Fibroblast of the conjunctiva (primary cell): ENCODE data around the gene CASKIN2.
"Not testable (repeated sequence)": the region's sequence is repeated elsewhere in the genome, so short reads cannot be mapped to it uniquely, and the experiment has no call there.

Experiments
- DNase-seq: peaks from one replicate; pipeline ENCODE4 v3.0.0-alpha.2; 2010; ENCODE audit warnings: low read depth

CASKIN2 gene

DNA sequence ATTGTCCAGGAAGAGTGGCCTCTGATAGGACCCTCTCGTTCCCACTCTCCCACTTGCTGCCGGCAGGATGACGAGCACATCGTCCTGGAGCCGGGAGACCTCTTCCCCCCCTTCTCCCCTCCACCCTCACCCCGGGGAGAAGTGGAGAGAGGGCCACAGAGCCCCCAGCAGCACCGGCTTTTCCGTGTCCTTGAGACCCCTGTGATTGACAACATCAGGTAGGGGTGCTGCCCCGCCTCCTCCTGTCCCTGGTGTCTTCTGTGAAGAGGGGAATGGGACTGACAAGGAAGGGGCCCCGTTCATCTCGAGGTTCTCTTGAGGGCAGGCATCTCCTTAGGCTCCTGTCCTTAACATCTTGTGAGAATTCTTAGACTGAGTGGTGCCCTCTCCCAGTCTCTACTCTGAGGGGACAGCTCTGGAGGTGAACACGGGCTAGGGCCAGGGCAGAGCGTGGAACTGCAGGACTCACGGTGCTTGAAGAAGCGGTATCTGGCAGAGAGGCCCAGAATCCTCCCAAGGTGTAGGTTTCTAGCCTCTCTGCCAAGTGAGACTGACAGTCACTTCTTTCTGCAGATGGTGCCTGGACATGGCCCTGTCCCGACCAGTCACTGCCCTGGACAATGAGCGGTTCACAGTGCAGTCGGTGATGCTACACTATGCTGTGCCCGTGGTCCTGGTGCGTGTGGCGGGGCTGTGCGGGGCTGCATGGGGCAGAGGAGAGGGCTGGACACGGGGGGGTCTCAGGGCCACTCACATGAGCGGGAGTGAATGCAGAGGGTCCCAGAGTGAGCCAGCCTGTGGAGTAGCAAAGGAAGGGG is 26.4 kb downstream of the CASKIN2 start:
- DNase-seq = no peak

DNA sequence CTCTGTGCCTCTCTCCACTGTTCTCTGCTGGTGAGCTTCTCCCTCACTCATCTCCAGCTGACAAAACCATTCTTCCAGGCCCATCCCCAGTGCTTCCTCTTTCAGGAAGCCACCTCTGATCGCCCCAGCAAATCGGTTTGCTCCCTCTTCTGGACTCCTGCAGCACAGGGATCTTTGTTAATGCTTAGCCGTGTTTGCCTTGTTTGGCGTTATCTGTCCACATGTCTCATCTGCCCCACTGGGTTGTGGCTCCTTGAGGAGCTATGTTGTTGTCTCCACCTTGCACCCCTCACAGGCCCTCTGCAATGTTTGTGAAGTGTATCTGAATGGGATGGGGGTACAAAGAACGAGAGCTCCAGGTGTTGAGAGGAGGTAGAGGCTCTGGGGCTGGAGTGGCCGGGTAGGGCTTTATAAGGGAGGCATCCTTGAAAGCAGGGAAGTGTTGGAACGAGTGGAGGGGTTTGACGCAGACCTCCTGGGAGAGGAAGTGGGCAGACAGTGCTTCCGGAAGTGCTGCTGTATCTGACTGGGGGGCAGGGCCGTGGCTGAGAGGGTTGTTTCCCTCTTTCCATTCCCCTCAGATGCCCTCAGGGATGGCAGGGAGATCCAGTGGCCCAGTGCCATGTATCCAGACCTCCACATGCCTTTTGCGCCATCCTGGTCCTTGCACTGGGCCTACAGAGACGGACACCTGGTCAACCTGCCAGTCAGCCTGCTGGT is 27.8 kb downstream of the CASKIN2 start:
- DNase-seq = no peak

DNA sequence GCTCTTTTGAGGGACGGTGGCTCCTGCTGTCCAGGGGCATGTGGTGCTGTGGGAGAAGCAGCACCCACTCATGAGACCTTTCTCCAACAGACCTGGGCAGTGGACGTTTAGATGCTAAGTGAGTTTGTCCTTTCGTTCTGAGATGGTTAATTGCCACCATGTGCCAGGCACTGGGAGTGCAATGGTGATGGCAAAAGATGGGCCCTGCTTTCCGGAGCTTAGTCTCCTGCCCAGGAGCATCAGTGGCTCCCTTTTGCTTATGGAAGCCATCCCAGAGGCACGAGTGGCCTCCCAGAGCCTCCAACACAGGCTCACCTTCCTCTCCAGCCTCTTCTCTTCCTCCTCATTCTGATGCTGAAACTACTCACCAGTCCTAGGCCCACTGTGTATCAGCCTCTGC is 28.4 kb downstream of the CASKIN2 start:
- DNase-seq = no peak

DNA sequence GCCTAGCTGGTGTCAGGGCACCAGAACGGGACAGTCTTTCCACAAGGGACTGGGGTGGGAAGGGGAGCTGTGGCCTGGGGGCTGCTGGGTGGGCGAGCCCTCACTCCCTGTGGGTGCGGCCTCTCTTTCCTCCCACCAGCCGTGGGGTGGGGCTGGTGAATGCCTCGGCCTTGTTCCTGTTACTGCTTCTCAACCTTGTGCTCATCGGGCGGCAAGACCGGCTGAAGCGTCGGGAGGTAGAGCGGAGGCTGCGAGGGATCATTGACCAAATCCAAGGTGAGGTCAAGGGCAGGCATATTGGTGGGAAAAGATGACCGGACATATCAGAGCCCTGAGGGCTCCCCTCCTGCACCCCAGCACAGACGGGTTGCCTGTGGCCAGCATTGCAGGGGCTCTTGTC is 29.2 kb downstream of the CASKIN2 start:
- no peak for DNase-seq

DNA sequence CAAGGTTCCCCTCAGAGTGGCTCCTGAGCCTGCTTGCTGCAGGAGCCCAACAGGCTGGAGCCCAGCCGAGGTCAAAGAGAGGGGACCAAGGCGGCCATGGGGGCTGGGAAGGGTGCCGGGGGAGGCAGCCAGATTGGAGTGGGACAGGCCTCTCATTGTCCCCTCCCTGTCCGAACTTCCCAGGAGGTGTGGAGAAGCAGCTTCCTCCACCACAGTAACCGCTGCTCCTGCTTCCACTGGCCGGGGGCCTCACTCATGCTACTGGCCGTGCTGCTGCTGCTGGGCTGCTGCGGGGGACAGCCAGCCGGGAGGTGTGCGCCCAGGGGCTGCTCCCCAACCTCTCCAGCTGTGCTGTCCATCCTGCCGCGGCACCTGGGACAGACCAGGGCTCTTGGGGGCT is 29.6 kb downstream of the CASKIN2 start:
- DNase-seq = no peak

DNA sequence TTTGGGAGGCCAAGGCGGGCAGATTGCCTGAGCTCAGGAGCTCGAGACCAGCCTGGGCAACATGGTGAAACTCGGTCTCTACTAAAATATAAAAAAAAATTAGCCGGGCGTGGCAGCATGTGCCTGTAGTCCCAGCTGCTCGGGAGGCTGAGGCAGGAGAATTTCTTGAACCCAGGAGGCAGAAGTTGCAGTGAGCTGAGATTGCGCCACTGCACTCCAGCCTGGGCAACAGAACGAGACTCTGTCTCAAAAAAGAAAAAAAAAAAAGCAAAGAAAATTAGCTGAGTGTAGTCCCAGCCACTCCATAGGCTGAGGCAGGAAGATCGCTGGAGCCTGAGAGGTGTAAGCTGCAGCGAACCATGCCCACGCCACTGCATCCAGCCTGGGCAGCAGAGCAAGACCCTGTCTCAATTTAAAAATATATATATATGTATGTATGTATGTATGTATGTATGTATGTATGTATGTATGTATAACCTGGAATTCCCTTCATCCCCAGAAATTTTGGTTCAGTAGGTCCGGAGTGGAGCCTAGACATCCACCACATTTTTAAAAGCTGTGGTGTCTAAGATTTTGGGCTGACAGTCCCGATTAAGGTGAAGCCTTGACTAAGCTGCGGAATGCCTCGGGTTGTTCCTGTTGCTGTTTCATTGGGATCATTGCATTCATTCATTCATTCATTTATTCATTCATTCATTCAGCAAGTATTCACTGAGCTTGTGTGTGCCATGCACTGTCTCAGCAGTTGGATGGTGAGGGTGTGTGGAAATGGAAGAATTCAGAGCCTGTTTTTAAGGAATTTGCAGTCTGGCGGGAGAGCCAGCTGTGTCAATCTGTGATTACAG is 33.0 kb downstream of the CASKIN2 start:
- DNase-seq = no peak

DNA sequence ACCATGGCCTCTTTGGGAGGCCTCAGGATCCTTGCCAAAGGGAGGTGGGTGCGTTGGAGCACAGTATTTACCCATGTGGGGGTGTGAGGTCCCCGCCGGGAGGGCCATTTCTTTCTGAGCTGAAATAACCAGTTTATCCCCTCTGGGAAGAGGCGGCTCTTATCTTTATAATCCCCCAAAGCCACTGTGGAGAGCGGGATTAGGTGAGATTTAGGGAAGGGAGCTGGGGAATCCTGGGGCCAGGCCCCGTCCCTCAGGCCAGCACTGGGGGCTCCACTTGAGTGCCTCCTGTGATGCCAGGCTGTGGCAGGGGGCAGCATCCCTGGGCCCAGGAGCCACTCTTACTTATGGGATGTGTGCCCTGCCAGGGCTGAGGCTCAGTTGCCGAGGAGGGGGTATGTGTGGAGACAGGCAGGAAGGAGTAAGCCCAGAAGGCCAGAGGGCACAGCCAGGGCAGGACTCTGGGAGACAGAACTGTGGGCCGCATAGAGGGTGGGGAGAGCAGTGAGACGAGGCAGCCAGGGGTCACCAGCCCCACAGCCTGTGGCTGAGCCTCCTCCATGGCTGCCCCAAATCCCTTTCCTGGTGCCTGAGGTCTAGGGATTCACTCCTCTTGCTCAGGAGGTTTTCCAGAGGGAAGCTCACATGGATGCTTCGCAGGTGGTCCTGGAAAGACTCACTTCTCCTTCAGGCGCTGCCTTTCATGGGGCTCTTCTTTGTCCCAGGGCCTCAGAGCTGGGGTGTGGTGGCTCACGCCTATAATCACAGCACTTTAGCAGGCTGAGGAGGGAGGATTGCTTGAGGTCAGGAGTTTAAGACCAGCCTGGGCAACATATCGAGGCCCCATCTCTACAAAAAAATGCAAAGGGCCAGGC is 33.9 kb downstream of the CASKIN2 start:
- DNase-seq = no peak

DNA sequence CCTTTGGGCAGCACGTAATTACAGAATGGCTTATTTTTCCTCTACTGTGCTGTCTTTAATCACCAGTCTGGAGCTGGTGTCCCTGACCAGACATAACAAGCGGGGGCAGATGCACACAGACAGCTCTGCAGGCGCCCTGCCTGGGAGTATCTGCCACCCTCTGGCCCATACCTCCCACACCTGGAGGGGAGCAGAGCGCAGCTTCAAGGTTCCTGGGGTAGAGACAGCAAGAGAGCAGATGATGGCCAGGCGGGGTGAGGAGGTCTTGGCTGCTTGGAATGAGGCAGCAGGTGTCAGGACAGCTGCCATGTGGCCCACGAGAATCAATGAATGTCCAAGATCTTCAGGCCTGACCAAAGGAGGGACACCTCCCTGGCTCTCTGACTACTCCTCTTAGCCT is 35.1 kb downstream of the CASKIN2 start:
- no peak for DNase-seq

DNA sequence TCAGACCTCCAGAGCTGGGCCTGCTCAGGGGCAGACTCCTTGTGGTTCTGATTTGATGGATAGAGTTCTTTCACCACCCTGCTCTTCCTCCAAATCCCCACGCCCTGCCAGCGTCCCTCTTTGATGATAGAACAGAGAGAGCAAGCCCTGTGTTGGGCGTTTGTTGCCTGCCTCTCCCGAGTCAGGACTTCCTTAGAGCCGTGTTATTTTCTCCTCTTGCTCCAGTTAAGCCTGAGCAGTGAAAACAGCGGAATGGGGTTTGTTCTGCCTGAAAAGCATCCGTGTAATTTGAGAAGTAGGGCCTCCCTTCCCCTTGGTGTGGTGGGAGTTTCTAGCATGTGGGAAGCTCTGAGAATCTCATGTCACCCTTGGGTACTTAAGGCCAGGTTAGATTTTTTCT is 36.8 kb downstream of the CASKIN2 start:
- no peak for DNase-seq

DNA sequence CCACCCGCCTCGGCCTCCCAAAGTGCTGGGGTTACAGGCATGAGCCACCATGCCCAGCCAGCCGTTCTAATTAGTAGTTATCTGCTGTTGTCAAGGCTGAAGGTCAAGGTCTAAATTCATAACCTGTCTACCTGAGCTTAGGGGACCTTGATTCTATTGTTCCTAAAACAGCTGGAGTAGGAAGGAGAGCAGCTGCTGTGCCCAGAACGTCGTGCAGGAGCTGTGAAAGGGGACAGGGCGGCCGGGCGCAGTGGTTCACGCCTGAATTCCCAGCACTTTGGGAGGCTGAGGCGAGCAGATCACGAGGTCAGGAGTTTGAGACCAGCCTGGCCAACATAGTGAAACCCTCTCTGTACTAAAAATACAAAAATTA is 37.9 kb downstream of the CASKIN2 start:
- not testable (repeated sequence) for DNase-seq

DNA sequence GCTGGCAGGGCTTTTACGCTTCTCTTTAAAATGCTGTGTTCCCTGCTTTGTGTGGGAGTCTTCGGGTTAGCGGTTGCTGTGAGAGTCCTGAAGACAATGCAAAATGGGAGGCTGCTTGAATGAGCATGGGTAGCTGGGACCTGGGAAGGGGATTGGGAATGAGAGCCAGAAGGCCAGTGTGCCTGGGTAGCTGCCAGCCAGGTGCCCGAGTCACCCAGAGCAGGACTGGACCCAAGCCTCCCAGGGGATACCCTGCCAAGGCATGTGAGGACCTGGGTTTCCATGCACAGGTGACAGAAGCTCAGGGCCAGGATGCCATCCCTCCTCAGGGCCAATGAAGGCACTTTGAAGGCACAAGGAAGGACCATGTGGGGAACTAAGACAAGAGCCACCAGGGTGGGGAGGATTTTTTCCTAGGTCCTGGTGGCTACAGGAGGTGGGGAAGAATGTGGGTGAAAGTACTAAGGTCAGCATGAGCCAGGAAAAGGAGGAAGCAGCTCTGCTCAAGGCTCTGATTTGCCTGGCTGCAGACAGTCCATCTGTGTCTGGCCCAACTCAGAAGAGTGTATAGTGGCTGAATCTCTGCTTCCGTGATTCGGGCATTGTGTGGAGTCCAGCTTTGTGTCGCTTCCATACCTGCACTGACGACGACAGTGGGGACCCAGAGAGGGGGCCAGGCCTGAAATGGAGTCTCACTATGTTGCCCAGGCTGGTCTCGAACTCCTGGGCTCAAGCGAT is 38.4 kb downstream of the CASKIN2 start:
- DNase-seq = no peak

DNA sequence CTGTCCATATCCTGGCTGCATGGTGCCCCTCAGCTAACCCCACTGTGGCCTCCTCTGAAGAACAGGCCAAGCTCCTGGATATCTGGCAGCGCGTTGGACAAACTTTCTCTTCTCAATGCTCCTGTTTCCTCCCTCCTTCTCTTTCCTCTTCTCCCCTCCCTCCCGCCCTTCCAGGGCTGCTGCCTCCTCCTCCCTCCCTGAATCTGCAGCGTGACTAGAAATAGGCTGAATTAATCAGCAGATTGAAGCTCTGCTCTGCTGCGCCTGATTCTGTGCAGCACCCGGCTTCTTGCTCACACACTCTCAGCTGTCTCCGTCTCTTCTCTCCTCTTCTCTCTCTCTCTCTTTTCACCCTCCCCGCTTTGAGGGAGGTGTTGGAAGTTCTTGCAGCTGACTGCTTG is 39.1 kb downstream of the CASKIN2 start:
- no peak for DNase-seq

DNA sequence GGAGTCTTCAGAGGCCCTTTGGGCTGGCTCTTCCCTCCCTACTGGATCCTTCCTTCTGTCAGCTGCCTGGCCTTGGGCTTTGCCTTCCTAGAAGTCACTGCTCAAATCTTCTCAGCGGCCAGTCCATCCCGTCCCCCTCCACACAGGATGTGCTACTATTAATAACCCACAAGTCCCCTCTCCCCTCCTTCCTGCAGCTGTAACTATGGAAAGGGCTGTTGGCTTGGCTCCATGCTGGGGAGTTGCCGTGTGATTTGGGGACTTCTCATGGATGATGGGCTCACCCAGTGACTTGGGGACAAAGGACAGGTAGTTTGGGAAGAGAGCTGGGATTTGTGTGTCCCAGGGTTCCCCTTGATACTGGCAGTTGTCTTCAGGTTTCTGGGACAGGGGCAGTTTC is 39.5 kb downstream of the CASKIN2 start:
- DNase-seq = no peak

DNA sequence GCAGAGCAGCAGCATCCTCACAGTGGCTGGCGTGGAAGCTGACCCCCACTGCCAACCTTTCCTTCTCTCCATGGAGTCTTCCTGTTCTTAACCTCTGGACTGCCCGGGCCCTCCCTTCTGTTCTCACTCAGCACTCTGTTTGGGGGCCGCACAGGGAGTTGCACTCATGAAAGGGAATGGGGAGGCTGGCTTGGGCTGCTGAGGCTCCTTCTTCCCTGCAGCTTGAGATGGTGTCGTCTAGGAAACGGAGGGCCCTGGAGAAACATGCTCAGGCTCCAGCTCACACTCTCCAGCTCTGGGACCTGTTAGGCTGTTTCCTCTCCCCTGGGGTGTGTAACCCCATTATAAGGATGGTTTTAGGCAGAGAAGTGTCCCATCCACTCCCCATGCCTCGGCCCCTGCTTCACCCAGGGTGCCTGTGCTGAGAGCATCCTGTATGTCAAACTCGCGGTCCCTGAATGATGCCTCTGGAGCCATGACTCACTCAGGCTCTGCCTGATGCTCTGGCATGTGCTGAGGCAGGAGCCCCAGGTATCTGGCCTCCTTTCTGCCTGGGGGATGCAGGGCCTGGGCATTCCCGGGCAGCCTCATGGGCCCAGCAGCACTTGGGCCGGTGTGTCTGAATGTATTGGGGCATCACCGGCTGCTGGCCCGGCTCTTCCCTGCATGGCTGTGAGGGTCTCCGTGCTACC is 40.0 kb downstream of the CASKIN2 start:
- no peak for DNase-seq

DNA sequence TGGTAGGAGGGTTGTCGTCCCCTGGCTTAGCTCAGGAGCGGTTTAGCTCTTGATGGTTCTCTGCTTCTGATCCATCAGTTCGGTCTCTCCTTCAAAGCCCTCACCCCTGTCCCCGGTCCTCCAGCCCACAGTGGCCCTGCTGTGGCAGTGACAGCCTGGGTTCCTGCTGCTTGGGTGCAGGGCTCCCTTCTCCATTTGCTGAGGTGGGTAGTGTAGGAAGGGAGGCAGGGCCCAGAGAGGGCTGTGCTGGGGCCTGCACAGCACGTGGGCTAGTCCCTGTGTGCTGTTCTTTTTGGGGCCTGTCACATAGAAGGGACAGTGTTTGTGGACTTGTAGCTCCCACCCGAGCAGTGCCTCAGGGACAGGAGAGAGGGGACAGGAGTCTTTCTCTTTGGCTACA is 40.6 kb downstream of the CASKIN2 start:
- no peak for DNase-seq

DNA sequence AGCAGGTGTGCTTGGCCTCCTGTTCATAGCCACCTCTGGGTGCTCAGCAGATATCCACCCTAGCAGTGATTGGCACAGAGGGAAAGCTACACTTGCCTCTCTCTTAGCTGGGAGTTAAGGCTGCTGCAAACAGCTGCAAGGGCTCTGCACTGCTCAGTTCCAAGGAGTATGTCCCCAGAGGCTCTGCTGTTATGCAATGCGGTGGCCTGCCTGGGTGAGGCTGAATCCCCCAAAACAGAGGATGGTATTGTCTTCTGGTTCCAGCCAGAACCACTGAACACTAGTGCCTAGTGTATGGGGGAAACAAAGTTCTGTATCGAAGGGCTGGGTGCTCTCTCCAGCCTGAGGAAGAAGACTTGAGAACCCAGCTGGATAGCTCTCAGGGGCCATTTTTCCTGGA is 42.1 kb downstream of the CASKIN2 start:
- no peak for DNase-seq

DNA sequence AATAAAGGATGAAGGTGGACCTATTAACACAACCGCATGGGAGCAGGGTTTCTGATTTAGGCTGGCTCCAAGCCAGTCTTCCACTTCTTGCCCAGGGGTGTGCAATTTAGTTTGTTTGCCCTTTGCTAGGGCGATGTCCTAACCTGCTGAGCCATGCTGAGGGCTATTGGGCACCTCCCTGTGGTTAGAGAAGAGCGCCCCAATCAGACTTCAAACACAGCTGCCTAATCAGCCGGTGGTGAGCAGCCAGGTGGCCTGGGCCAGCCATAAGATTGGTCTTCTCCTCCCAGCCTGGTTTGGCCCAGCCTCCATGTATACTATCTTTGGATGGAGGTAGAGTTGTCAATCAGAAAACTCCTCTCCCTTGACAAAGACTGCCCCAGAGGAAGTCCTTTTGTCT is 43.2 kb downstream of the CASKIN2 start:
- DNase-seq = no peak

DNA sequence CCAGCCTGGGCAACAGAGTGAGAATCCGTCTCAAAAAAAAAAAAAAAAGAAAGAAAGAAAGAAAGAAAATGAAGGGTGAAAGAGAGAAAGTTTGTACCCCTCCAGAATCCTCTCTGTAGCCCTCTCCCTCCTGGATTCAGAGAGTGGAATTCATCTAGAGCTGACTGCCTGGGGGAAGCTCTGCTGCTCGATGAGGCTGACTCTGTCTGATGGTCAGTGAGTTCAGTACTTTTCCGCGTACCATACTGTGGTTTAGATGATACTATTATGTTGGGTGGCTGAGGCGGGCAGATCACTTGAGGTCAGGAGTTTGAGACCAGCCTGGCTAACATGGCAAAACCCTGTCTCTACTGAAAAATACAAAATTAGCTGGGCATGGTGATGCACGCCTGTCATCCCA is 44.1 kb downstream of the CASKIN2 start:
- DNase-seq = no peak

DNA sequence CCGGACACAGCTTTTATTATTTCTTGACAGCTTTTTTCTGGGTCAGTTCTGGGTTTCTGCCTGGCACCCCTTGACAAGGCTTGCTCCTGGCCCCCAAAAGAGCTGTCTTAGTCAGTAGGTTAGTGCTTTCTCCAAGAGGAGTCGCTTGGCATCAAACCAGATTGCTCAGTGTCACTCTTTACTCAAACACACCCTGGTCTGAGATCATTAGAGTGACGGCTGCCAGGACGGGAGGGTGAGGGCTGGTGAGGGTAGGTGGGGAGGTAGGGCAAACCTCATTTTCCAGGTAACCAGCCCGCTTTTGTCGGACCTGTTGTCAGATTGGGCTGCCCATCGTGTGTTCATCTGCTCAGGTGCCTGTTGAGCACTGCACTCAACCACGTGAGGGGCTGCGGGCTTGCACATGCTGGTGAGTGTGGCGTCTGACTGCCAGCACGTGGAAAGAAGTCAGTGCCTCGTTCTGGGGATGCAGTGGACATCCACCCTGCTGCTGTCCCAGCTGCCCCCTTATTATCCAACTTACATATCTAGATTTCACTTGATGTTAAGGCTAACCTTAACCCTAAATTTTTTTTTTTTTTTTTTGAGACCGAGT is 46.5 kb downstream of the CASKIN2 start:
- DNase-seq = no peak

DNA sequence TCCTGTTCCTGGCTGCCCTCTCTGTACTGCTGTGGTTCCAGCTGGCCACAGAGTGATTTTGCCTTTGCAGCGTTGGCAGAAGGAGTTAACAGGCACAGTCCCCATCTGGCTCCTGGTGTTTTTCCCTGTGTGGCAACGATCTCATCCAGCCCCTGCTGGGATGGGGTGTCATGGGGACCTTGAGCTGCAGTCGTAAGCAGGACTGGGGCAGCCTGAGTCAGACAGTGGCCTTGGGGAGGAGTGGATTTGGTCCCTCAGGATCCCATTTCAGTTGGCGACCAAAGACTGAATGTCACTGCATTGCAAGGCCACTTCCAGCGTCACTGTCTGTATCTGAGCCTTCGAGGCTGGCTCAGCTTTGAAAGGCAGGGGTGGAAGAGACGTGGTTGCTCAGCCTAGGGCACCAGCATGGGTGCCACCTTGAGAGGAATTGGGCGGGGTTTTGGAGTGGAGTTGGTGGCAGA is 47.0 kb downstream of the CASKIN2 start:
- DNase-seq = no peak
